Fibroblast of lung (primary cell): Measurements from ENCODE around the gene NFAM1. TPM values are rescaled to one million over a fixed set of nuclear protein-coding genes. Genes with fewer than 3 reads are reported as not detected.

Experiments
- DNase-seq, 2 donors: peaks; one replicate each; pipeline versions ENCODE4 v3.0.0 to v3.0.0-alpha.2; 2010; ENCODE audit warnings: low read depth in 2 of 2
- H2AFZ ChIP-seq: 2 replicates; pipeline ENCODE4 v1.5.1; 2012; ENCODE audit warnings: low read length, control low read depth, inconsistent platforms
- H3K27ac ChIP-seq: 2 replicates; pipeline ENCODE4 v1.5.1; 2011; ENCODE audit warnings: low read length, control low read depth; ENCODE audit not compliant: insufficient read depth
- H3K27me3 ChIP-seq: 2 replicates; pipeline ENCODE4 v1.5.1; 2011; ENCODE audit warnings: mild to moderate bottlenecking, low read length; ENCODE audit not compliant: control insufficient read depth, insufficient read depth
- H3K36me3 ChIP-seq: 2 replicates; pipeline ENCODE4 v1.5.1; 2011; ENCODE audit warnings: low read length; ENCODE audit not compliant: control insufficient read depth, insufficient read depth
- H3K4me1 ChIP-seq: 2 replicates; pipeline ENCODE4 v1.5.1; 2011; ENCODE audit warnings: low read length; ENCODE audit not compliant: control insufficient read depth, insufficient read depth; ENCODE audit errors: extremely low read depth
- H3K4me2 ChIP-seq: 2 replicates; pipeline ENCODE4 v1.5.1; 2011; ENCODE audit warnings: low read length, control low read depth; ENCODE audit not compliant: insufficient read depth; ENCODE audit errors: extremely low read depth
- H3K4me3 ChIP-seq, 4 experiments: fragments of 200-600 bp in 1 of 4; sonication (generic) in 1 of 4; replicated peaks in 1 of 4; 2 replicates each; pipeline ENCODE4 v1.5.1; 2011 to 2016; ENCODE audit warnings: low read length in 4 of 4, low read depth in 3 of 4, mild to moderate bottlenecking in 3 of 4, control low read depth in 2 of 4, inconsistent platforms in 1 of 4, mixed read lengths in 1 of 4; ENCODE audit not compliant: insufficient read depth in 1 of 4; ENCODE audit errors: control extremely low read depth in 1 of 4
- H3K79me2 ChIP-seq: 2 replicates; pipeline ENCODE4 v1.5.1; 2012; ENCODE audit warnings: mild to moderate bottlenecking, low read length, inconsistent platforms; ENCODE audit not compliant: control insufficient read depth, insufficient read depth
- H3K9ac ChIP-seq: 2 replicates; pipeline ENCODE4 v1.5.1; 2011; ENCODE audit warnings: mild to moderate bottlenecking, low read length, control low read depth; ENCODE audit not compliant: insufficient read depth
- H3K9me3 ChIP-seq: 2 replicates; pipeline ENCODE4 v1.5.1; 2012; ENCODE audit warnings: low read depth, low read length; ENCODE audit not compliant: control insufficient read depth, insufficient read depth
- H4K20me1 ChIP-seq: 2 replicates; pipeline ENCODE4 v1.5.1; 2011; ENCODE audit warnings: low read length; ENCODE audit not compliant: control insufficient read depth, insufficient read depth; ENCODE audit errors: extremely low read depth
- EZH2 ChIP-seq: IDR thresholded peaks from 2 replicates; pipeline ENCODE4 v1.5.1; 2012; ENCODE audit warnings: low read length, control low read depth, mild to moderate bottlenecking; ENCODE audit errors: missing control alignments
- polyA plus RNA-seq, 2 donors: library from polyadenylated mRNA; depleted of rRNA in 1 of 2; stranded (reverse) in 1 of 2; unstranded in 1 of 2; fragments of >200 nt; gene quantifications; 2 replicates each; pipeline ENCODE4 v1.2.1, GENCODE V29; 2011 to 2012; ENCODE audit warnings: missing spikeins in 1 of 2
- total RNA-seq: library from RNA; depleted of rRNA; stranded (reverse); fragments of >200 nt; gene quantifications from 2 replicates; pipeline ENCODE4 v1.2.1, GENCODE V29; 2014
- TF ChIP-seq, protein P1 (sequence below), 2 donors: IDR thresholded peaks in 1 of 2; conservative IDR thresholded peaks in 1 of 2; 1 replicate in 1 of 2; 2 replicates in 1 of 2; pipeline ENCODE4 v1.5.1; 2011 to 2012; ENCODE audit warnings: low read length in 2 of 2, control low read depth in 1 of 2, inconsistent platforms in 1 of 2, low read depth in 1 of 2, mild to moderate bottlenecking in 1 of 2

NFAM1 gene
- total and polyA plus RNA-seq, 2 donors (not counting 1 experiment from before 2014, with no cell fraction given): 0.17 TPM; not detected in 1

DNA sequence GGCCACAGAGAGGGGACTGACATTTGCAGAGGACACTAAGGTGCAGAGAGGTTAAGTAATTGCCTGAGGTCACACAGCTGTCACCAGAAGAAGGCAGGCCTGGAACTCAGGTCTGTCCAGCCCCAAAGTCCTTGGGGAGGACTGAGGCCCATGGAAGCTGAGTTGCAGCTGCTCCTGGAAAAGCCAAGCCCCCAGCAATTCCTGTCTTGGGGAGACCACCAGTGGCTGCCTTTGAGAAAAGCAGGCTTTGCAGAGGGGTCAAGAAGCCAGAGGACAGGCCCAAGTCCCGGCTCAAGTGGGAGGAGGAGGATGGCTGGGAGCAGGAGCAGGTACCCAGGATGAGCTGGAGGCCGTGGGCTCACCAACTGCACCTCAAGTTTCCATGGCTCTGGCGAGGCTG is 3.4 kb downstream of the NFAM1 start:
- Histone ChIP-seq H3K79me2 (no peaks in the 10 kb centered on the region), H3K9ac (no peak overlapping the region), H3K4me2 (no peak overlapping the region), H4K20me1 (no peaks in the 10 kb centered on the region), H3K36me3 (no peaks in the 10 kb centered on the region), H3K4me1 (no peaks in the 10 kb centered on the region), H3K4me3 (no peak overlapping the region), H3K27ac (no peak overlapping the region), H3K27me3 (peaks cover 24% of the 10 kb centered on the region), H2AFZ (no peak overlapping the region), H3K9me3 (no peaks in the 10 kb centered on the region)
- TF ChIP-seq, protein P1, sequence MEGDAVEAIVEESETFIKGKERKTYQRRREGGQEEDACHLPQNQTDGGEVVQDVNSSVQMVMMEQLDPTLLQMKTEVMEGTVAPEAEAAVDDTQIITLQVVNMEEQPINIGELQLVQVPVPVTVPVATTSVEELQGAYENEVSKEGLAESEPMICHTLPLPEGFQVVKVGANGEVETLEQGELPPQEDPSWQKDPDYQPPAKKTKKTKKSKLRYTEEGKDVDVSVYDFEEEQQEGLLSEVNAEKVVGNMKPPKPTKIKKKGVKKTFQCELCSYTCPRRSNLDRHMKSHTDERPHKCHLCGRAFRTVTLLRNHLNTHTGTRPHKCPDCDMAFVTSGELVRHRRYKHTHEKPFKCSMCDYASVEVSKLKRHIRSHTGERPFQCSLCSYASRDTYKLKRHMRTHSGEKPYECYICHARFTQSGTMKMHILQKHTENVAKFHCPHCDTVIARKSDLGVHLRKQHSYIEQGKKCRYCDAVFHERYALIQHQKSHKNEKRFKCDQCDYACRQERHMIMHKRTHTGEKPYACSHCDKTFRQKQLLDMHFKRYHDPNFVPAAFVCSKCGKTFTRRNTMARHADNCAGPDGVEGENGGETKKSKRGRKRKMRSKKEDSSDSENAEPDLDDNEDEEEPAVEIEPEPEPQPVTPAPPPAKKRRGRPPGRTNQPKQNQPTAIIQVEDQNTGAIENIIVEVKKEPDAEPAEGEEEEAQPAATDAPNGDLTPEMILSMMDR (conservative IDR thresholded peaks at IDR 0.05 in 1 of 2, IDR thresholded peaks at IDR 0.05 in 1 of 2; ENCODE audit: low read depth in 1 of 2, low read length in 2 of 2): no peak
- TF ChIP-seq EZH2: no peak
- no peak for DNase-seq

DNA sequence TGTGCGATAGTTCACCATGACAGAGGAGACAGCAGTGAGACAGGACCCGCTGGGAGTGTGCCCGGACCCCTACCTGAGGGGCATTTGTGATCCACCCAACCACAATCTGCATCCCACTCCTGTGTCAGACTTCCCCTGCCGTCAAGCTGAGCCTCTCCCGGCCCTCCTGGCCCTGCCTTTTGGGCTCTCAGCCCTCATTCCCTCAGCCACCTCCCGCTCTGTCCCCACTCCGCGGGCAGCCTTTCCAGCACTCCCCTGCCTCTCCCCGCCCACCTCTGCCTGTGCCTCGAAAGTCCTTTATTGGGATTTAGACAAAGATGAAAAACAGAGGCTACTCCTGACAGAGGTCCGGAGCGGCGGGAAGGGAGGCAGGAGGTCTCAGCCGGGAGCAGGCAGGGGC is 4.2 kb downstream of the NFAM1 start:
- H3K36me3 ChIP-seq: no peaks in the 10 kb centered on the region
- H3K4me1 ChIP-seq: no peaks in the 10 kb centered on the region
- H2AFZ ChIP-seq: no peak overlapping the region
- DNase-seq: no peak
- H3K9ac ChIP-seq: no peak overlapping the region
- no peak overlapping the region for H3K27ac ChIP-seq
- H3K4me2 ChIP-seq: no peak overlapping the region
- no peaks in the 10 kb centered on the region for H3K9me3 ChIP-seq
- no peak overlapping the region for H3K4me3 ChIP-seq
- H3K79me2 ChIP-seq: no peaks in the 10 kb centered on the region
- no peaks in the 10 kb centered on the region for H4K20me1 ChIP-seq
- no peak for TF ChIP-seq EZH2
- TF ChIP-seq, protein P1 (conservative IDR thresholded peaks at IDR 0.05 in 1 of 2, IDR thresholded peaks at IDR 0.05 in 1 of 2; ENCODE audit: low read depth in 1 of 2, low read length in 2 of 2): no peak
- H3K27me3 ChIP-seq: peaks cover 22% of the 10 kb centered on the region

DNA sequence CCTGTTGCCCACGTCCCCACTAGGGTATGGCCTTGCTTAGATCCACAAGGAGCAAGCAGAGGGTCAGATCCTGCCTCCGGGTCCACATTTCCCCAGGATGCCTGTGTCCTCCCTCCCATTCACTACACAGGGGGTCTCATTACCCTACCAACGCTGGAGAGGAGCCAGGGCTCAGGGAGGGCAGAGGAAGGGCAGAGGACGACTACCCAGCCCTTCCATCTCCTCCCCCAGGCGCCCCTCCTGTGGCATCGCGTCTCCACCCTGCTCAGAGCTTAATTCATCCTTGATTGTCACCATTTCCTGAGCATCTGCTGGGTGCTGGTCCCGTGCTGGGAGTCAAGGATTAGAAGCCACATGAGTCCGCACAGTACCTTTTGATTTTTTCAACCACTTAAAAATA is 5.0 kb downstream of the NFAM1 start:
- Histone ChIP-seq H2AFZ (no peak overlapping the region), H3K4me2 (no peak overlapping the region), H3K27ac (no peak overlapping the region), H4K20me1 (no peaks in the 10 kb centered on the region), H3K4me3 (no peak overlapping the region), H3K79me2 (no peaks in the 10 kb centered on the region), H3K27me3 (peaks cover 15% of the 10 kb centered on the region), H3K4me1 (no peaks in the 10 kb centered on the region), H3K9me3 (no peaks in the 10 kb centered on the region), H3K36me3 (no peaks in the 10 kb centered on the region), H3K9ac (no peak overlapping the region)
- TF ChIP-seq EZH2: no peak
- TF ChIP-seq, protein P1 (conservative IDR thresholded peaks at IDR 0.05 in 1 of 2, IDR thresholded peaks at IDR 0.05 in 1 of 2; ENCODE audit: low read depth in 1 of 2, low read length in 2 of 2): no peak
- DNase-seq: no peak
